GM23248 (cell line): Measurements from ENCODE around the gene PHLDB1.

ENCODE experiments used
- EZH2 ChIP-seq: fragments of 200-600 bp; sonication (generic); IDR thresholded peaks from 2 replicates; pipeline ENCODE4 v1.6.1; 2018; ENCODE audit warnings: antibody characterized with exemption, mild to moderate bottlenecking; ENCODE audit not compliant: insufficient read depth, poor library complexity, severe bottlenecking
- EZH2phosphoT487 ChIP-seq: fragments of 200-600 bp; sonication (generic); IDR thresholded peaks from 2 replicates; pipeline ENCODE4 v1.6.1; 2018; ENCODE audit warnings: antibody characterized with exemption, moderate library complexity, mild to moderate bottlenecking, low read depth; ENCODE audit not compliant: insufficient read depth

GRCh38 chr11:118652681-118653181, 45.3 kb downstream of the PHLDB1 start:
- TF ChIP-seq EZH2 (no peak), EZH2phosphoT487 (no peak)
